D341Med (cell line): ENCODE data around the gene UNC5C.

Experiments
- DNase-seq: peaks from one replicate; pipeline ENCODE4 v3.0.0; 2012; ENCODE audit warnings: low spot score

UNC5C gene

DNA sequence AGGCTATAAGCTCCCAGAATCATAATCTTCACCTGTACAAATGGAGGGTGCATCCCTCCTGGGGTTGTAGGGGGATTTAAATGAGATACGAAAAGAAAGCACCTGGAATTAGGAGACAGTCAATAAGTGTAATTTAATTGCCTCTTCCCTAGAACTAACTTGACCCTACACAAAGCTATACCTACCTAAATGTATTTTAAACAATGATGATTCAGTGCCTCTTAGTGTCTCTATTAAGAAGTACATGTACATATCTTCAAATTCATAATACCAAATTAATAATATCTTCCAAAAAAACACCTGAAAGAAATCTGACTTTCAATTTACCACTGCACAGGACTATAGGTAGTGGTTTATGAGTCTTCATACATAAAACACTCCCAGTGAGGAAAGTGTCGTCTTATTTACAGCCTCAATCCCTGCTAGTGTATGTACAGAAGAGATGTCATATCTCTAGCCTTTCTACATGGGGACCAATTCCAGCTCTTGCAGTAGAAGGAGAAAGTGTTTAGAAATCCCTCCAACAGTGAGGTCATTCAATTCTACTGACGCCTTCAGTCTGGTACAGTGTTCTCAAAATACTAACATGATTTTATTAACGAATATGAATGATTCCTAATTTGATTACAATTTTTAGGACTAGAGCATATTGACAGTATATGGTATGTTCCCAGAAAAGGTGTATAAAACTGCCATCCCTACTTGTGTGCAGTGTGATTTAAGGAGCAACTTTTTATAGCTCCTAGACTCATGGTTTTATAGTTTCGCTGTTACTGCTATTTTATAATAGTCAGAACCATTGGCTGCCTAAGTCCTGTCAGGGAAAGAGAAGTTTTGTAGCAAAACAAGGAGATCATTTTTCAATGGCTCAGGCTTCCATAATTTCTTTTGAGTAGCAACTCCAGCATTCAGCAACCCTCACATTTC is 282.7 kb downstream of the UNC5C start:
- no peak for DNase-seq

- DNase-seq: no peak
These were observed 283.9 kb downstream of the UNC5C start for GRCh38 chr4:95264843-95265242.

DNA sequence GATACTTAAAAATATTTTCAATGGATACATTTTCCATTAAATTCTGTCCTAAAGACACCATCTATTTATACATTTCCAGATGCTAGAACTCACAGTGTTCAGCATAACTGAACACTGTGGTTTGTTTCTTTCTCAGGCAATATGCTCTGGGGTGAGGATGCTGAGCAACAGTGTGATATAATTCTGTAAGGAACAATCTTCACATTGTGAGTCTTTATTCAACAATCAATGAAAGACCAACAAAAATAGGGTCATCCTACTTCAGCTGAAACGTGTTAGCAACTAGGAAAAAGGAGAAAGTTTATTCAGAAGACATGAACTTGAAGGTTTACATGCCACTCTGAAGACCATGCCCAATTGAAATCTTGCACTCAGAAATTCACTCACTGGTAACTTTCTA is 284.8 kb downstream of the UNC5C start:
- DNase-seq: no peak

DNA sequence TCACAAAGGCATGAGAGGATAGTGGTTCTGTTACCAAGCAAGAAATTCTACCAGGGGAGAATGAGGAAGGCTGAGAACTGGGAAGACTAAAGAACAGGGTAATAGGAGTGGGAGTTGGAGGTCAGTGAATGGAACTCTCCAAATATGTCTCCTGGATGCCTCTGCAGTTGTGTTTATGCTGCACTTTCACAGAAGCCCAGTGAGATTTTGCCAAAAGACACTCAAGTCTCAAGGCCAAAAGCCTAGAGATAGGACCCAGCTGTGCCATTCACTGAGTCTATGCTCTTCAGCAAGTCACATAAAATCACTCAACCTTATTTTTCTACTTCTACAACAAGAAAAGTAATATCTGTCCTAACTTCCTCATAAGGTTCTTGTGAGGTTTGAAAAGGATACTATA is 285.4 kb downstream of the UNC5C start:
- no peak for DNase-seq

DNA sequence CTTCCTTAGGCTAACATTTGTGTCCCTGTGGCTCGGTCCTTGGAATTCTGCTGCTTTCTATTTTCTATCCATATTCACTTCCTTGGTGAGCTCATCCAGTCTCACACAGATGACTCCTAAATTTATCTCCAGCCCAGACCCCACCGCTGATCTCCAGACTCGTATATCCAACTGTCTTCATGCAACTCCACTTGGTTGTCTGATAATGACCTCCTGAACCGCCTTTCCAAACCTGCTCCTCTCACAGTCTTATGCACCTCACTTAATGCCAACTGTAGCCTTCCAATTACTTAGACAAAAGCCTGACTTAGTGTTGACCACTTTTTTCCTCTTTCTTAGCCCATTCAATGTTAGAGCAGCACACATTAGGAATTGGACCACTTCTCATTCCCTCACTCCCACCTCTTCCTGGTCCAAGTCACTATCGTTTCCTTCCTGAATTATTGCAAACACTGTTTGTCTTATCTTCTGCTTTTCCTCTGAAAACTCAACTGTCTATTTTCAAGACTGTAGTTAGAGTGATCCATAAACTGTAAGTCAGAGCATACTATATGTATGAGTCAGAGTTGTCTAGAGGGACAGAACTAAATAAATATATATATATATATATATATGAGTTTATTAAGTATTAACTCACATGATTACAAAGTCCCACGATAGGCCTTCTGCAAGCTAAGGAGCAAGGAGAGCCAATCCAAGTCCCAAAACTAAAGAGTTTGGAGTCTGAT is 292.5 kb downstream of the UNC5C start:
- DNase-seq: no peak

GRCh38 chr4:95255396-95256107 is 293.2 kb downstream of the UNC5C start:
- DNase-seq: no peak

DNA sequence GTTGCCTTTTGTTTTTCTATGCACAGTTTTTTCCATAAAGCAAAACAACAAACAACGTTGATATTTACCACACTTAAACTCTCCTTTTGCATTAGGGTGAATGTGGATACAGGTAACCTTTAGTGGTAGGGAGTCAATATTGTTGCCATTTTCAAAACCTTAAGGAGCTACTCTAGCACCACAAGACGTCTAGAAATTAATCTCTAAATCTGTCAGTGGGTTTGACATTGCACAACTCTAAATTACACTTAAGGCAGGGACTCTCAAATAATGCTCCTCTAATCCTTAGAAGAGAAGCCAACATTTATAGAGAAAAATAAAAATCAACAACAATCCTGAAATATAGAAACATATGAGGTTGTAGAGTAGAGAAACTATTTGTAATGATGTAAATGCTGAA is 297.2 kb downstream of the UNC5C start:
- DNase-seq: no peak

DNA sequence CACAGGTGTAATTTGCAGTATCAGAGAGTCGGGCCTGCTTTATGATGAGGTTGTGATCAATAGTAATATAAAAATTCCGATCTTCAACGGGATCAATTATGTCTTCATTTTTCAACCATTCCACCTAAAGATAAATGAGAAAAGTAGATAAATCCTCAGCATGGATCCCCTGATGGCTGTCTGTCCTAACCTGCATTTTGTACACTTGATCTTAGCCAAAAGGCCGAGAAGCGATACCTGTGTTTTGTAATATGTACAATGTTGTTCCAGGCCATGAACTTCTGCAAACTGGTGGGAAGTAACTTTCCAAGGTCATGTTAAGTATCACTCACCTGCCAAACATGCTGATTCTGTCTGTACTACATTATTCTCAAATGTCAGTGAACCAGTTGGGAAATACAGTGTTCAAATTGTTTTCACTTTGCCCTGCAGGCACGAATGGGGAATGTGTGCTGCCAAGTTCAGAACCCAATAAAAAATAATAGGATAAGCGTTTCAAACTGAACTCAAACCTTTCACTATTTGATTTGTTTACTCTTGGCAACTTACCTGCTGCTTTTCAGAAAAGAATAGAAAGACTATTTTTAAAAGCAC is 298.1 kb downstream of the UNC5C start:
- no peak for DNase-seq

DNA sequence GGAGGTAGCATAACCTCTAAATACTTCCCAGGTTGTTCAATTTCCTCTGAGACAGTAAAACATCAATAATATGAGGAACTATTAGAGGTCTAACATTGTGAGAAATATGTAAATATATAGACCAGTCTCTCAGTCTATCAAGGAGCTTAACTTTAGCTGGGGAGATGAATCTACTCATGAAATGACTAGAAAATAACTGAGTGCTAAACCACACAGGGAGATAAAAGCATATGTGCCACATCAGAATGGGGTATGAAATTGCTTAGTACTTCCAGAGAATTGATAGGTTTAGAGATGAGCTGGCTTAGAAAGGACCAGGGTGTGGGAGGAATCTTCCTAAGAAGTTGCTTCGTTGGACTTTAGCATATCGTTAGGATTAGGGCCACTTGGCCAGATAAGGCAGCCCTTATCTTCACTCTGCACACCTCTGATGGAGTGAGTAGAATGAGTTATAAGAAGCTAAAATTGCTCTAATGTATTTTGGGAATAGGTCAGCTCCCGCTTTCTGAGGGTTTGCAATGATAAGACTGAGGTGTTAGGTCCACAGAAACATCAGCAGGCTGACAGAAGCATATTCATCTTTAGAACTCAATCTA is 299.2 kb downstream of the UNC5C start:
- DNase-seq: no peak

DNA sequence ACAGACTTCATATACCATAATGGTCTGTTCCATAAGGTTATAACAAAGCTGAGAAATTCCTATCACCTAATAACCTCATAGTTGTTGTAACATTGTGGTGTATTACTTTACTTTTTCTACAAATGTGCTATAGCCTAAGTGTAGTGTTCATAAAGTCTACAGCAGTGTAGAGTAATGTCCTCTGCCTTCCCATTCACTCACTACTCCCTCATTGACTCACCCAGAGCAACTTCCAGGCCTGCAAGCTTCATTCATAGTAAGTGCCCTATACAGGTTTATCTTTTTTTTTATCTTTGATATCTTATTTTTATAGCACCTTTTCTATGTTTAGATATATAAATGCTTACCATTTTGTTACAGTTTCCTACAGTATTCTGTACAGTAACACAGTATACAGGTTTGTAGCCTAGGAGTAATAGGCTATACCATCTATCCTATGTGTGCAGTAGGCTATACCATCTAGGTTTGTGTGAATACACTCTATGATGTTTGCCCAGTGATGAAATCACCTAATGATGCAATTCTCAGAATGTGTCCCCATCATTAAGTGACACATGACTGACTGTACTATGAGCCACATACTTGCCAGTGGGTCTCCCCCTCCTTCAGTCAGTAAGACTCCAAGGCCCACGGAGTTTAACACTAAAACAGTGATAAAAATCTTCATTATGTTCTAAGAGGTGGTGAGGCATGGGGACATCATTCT is 299.9 kb downstream of the UNC5C start:
- DNase-seq: no peak

GRCh38 chr4:95243892-95244291 is 304.9 kb downstream of the UNC5C start:
- DNase-seq: no peak

- no peak for DNase-seq
These were observed 310.2 kb downstream of the UNC5C start for GRCh38 chr4:95238554-95238953.

DNA sequence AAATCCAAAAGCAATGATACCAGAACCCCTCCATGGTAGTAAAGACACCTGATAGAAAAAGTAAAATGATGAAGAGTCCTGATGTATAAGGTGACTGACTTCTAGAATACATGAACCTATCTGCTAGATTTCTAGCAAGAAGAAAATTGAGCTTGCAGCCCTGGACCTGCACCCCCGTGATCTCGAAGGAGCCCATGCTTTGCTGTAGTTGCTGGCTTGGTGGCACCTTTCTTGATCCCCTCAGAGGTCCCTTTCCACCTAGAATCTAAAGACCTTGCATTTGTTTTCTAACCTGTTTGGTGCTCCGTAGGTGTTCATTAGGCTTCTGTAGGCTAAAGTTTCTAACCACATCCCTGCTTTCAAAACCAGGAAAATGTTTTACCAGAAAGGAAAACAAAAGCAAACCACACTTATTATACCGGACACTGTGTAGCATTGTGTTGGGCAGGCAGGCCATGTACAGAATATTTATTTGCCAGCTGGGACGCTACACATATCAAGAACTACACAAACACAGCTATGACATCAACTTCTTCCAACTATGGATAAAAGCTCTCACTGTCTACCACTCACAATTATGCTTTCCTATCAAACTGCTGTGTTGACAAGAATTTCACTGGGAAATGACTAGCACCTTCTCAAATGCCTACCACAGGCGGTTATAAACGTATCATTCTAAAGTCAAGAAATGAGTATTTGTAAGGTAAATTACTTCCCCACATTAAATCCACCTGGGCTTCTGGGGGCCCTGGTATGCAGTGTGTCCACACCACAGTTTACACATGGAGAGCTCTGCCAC is 316.2 kb downstream of the UNC5C start:
- DNase-seq: no peak

- DNase-seq: no peak
These were observed 317.1 kb downstream of the UNC5C start for GRCh38 chr4:95231681-95232080.

- DNase-seq: no peak
These were observed 322.9 kb downstream of the UNC5C start for GRCh38 chr4:95225849-95226248.

DNA sequence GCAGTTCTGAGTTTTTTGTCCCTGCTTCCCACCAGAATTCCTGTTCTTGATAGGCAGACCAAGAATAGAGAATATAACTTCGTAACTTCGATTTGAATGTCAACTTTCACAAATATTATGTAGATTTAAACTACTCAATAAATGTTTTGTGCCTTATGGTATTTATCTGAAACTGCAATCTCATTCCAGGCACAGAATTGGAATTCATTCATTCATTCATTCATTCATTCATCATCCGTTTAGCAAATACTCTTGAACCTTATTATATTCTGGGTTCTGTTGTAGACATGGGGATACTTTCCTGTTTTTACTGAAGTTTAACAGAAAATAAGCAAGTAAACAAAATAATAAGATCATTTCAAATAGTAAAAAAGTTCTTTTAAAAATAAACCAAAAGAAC is 324.4 kb downstream of the UNC5C start:
- no peak for DNase-seq

GRCh38 chr4:95220205-95221175 is 328.3 kb downstream of the UNC5C start:
- no peak for DNase-seq

DNA sequence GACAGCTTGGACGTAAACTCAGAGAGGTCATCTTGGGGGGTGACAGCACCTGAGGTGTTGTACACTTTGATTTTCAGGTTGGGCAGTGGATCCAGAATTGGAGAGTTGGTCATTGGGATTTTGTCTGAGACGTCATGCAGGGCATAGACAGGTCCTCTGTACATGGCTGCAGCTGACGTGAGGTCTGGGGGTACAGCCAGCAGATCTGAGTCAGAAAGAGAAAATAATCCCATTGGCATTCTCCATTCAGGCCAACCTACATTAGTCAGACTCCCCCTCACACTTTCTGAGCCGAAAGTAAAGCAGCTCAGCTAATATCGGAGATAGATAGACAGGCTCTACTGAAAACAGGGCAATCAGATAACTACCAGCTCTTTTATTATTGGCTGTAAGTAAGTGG is 329.7 kb downstream of the UNC5C start:
- DNase-seq: no peak

DNA sequence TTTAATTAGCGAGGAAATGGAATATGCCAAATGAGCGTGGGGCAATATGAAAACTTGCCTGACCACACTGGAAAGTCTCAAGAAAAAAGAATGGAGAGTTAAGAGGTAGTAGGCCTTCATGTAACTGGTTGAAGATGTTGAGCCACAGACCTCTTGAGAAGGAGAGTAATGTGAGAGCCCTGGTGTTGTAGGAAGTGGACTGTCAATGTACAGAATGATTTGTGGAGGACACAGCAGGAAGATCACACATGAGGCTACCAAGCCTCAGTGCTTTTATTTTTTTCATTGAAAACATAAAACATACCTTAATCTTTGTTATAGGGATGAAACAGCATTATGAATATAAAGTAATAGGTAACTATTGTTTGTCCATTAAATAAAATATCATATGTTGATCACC is 331.6 kb downstream of the UNC5C start:
- no peak for DNase-seq
